G401 (cell line): Measurements from ENCODE around the gene PHACTR4. TPM values are rescaled to one million over a fixed set of nuclear protein-coding genes. Genes with fewer than 3 reads are reported as not detected.
"Not testable (repeated sequence)": the region's sequence is repeated elsewhere in the genome, so short reads cannot be mapped to it uniquely, and the experiment has no call there.

Source experiments
- DNase-seq: peaks from one replicate; pipeline ENCODE4 v3.0.0-alpha.2; 2015; ENCODE audit warnings: low spot score
- in situ Hi-C: cut with HindIII; loops from 2 replicates; pipeline ENCODE4 v1.10.0; 2016; ENCODE audit warnings: low sequenced_read_pairs, mixed read lengths
- total RNA-seq: library from RNA; depleted of rRNA; stranded (reverse); fragments of >200 nt; shearing (Covaris generic); gene quantifications from 2 replicates; pipeline ENCODE4 v1.2.3, GENCODE V29; 2014; rRNA removed

PHACTR4 gene
- total RNA-seq, 1 experiment from 2014 or later: 4.8 TPM

- DNase-seq: no peak
- in situ Hi-C loops: no loop called here
Measured at GRCh38 chr1:28540651-28541050, 171.1 kb downstream of the PHACTR4 start.

- in situ Hi-C loops, DNase-seq: not testable (repeated sequence)
Measured at GRCh38 chr1:28541414-28542015, 172.0 kb downstream of the PHACTR4 start.

GRCh38 chr1:28545246-28545628 lies 175.7 kb downstream of the PHACTR4 start:
- DNase-seq: no peak
- in situ Hi-C loops: no loop called here

GRCh38 chr1:28548318-28548717 lies 178.8 kb downstream of the PHACTR4 start:
- in situ Hi-C loops: no loop called here
- no peak for DNase-seq

Other genes starting within 250 kb of the PHACTR4 start
- gene PTAFR, start 193.1 kb upstream of the PHACTR4 start, total RNA-seq: 0.27 and 0.49 TPM in 2 replicates
- 195 and 220 TPM in 2 replicates for gene DNAJC8, start 136.7 kb upstream of the PHACTR4 start, total RNA-seq
- gene ATP5IF1, start 133.6 kb upstream of the PHACTR4 start, total RNA-seq: 79.9 and 135 TPM in 2 replicates
- 54.0 and 56.6 TPM in 2 replicates for gene SESN2, start 110.2 kb upstream of the PHACTR4 start, total RNA-seq
- gene MED18, start 40.7 kb upstream of the PHACTR4 start, total RNA-seq: 25.8 and 35.6 TPM in 2 replicates
- gene RCC1, start 136.3 kb downstream of the PHACTR4 start, total RNA-seq: 116 and 139 TPM in 2 replicates
- gene TRNAU1AP, start 183.3 kb downstream of the PHACTR4 start, total RNA-seq: 20.2 and 35.6 TPM in 2 replicates
- not detected in 2 replicates for gene RAB42, start 222.5 kb downstream of the PHACTR4 start, total RNA-seq